Prostate gland (tissue), 2 donors: ENCODE results near the gene PGM5. TPM values are rescaled to one million over a fixed set of nuclear protein-coding genes. Genes with fewer than 3 reads are reported as not detected.

ENCODE experiments used
- DNase-seq: peaks from one replicate; pipeline ENCODE4 v3.0.0-alpha.2; 2019; ENCODE audit warnings: low spot score
- H3K27ac ChIP-seq, 2 donors: fragments of 200-600 bp; sonication (generic); 2 replicates each; pipeline ENCODE4 v1.5.1; 2017 to 2019
- H3K27me3 ChIP-seq: fragments of 200-600 bp; sonication (generic); replicated peaks from 2 replicates; pipeline ENCODE4 v1.5.1; 2019; ENCODE audit not compliant: insufficient read depth
- H3K36me3 ChIP-seq, 2 donors: fragments of 200-600 bp; sonication (generic); 1 replicate in 1 of 2; 2 replicates in 1 of 2; pipeline versions ENCODE4 v1.5.1 to v1.8.1; 2017 to 2019
- H3K4me1 ChIP-seq: fragments of 200-600 bp; sonication (generic); replicated peaks from 2 replicates; pipeline ENCODE4 v1.5.1; 2019
- H3K4me3 ChIP-seq, 2 donors: fragments of 200-600 bp; sonication (generic); 2 replicates each; pipeline ENCODE4 v1.5.1; 2017 to 2019
- H3K9me3 ChIP-seq: fragments of 200-600 bp; sonication (generic); 2 replicates; pipeline ENCODE4 v1.5.1; 2017
- CTCF ChIP-seq, 4 experiments: fragments of 200-600 bp in 2 of 4; fragments of 450-650 bp in 2 of 4; sonication (generic) in 2 of 4; IDR thresholded peaks; 1 replicate in 3 of 4; 2 replicates in 1 of 4; pipeline ENCODE4 v1.5.1; 2016 to 2019; ENCODE audit warnings: antibody characterized with exemption in 4 of 4, mild to moderate bottlenecking in 2 of 4, moderate library complexity in 2 of 4
- POLR2A ChIP-seq: fragments of 450-650 bp; IDR thresholded peaks from one replicate; pipeline ENCODE4 v1.6.1; 2016; ENCODE audit warnings: antibody characterized with exemption, mild to moderate bottlenecking
- POLR2AphosphoS5 ChIP-seq: sonication (generic); formaldehyde crosslinking; IDR thresholded peaks from one replicate; pipeline ENCODE4 v1.6.1; 2017; ENCODE audit warnings: antibody characterized with exemption
- WGBS: methylation state at CpG from one replicate; pipeline ENCODE4 v1.1.5; 2018; 5-methylcytosine and 5-hydroxymethylcytosine counted together
- intact Hi-C: fragments of 100-400 bp; cut with DNase I; formaldehyde crosslinking; loops from one replicate; pipeline ENCODE4 v1.14.2; 2022
- total RNA-seq, 2 donors: library from RNA; depleted of rRNA; stranded (reverse); fragments of >200 nt; gene quantifications; one replicate each; pipeline ENCODE4 v1.1.0, GENCODE V29; 2016

The PGM5 gene
- total RNA-seq, 2 donors from 2014 or later: 96.5 to 99.6 TPM

GRCh38 chr9:68537616-68537880, 181.1 kb downstream of the PGM5 start:
- Histone ChIP-seq H3K27me3 (no peaks in the 10 kb centered on the region), H3K36me3 (no peaks in the 10 kb centered on the region), H3K4me3 (no peak overlapping the region), H3K27ac (no peak overlapping the region), H3K4me1 (peaks cover 2% of the 10 kb centered on the region), H3K9me3 (no peaks in the 10 kb centered on the region)
- no peak for DNase-seq
- TF ChIP-seq CTCF (IDR thresholded peaks at IDR 0.05): no peak
- TF ChIP-seq POLR2AphosphoS5: no peak
- TF ChIP-seq POLR2A: no peak
- WGBS: 82% methylated on average over 1 of the region's 1 CpG
- intact Hi-C loops: no loop called here

- H3K27ac ChIP-seq: peak overlapping the region in 1 of 2 donors; percentile 37
- H3K27me3 ChIP-seq: no peaks in the 10 kb centered on the region
- H3K4me3 ChIP-seq: no peak overlapping the region
- no peaks in the 10 kb centered on the region for H3K9me3 ChIP-seq
- H3K36me3 ChIP-seq: no peaks in the 10 kb centered on the region
- TF ChIP-seq POLR2AphosphoS5 (no peak), POLR2A (no peak), CTCF (IDR thresholded peaks at IDR 0.05) (no peak)
- WGBS: 16% methylated on average over 3 of the region's 3 CpGs
- DNase-seq: no peak
- intact Hi-C loops: no loop called here
- H3K4me1 ChIP-seq: peaks cover 2% of the 10 kb centered on the region
These were observed 181.8 kb downstream of the PGM5 start for GRCh38 chr9:68538200-68538599.

GRCh38 chr9:68540712-68541535, 184.5 kb downstream of the PGM5 start, which contains the start of gene TMEM252:
TSS of gene TMEM252 (minus strand) at chr9:68540883. CDS start at chr9:68540814, 69 bp downstream.
- Histone ChIP-seq H3K27me3 (no peaks in the 10 kb centered on the region), H3K4me1 (peaks cover 2% of the 10 kb centered on the region), H3K36me3 (no peaks in the 10 kb centered on the region), H3K27ac (peak within 1 kb of the TSS; percentile 4 to 9), H3K9me3 (no peaks in the 10 kb centered on the region), H3K4me3 (no peak within 1 kb of the TSS)
- intact Hi-C loops: no loop called here
- no peak for TF ChIP-seq POLR2A
- no peak for DNase-seq
- WGBS: 20% methylated on average over 8 of the region's 8 CpGs

GRCh38 chr9:68541568-68541967, 185.2 kb downstream of the PGM5 start:
- Histone ChIP-seq H3K27ac (no peak overlapping the region), H3K9me3 (no peaks in the 10 kb centered on the region), H3K27me3 (no peaks in the 10 kb centered on the region), H3K36me3 (no peaks in the 10 kb centered on the region), H3K4me3 (no peak overlapping the region), H3K4me1 (peaks cover 2% of the 10 kb centered on the region)
- no peak for DNase-seq
- intact Hi-C loops: no loop called here
- TF ChIP-seq POLR2AphosphoS5 (no peak), CTCF (IDR thresholded peaks at IDR 0.05) (no peak), POLR2A (no peak)
- 51% methylated on average over 2 of the region's 2 CpGs for WGBS

GRCh38 chr9:68545033-68545705, 188.8 kb downstream of the PGM5 start:
- intact Hi-C loops: no loop called here
- DNase-seq: no peak
- 91% methylated on average over 3 of the region's 3 CpGs for WGBS
- TF ChIP-seq POLR2AphosphoS5: no peak
- no peak for TF ChIP-seq POLR2A
- no peak for TF ChIP-seq CTCF (IDR thresholded peaks at IDR 0.05)
- Histone ChIP-seq H3K36me3 (no peaks in the 10 kb centered on the region), H3K27me3 (no peaks in the 10 kb centered on the region), H3K4me3 (no peak overlapping the region), H3K9me3 (no peaks in the 10 kb centered on the region), H3K4me1 (peaks cover 2% of the 10 kb centered on the region), H3K27ac (no peak overlapping the region)
